Measurements from ENCODE around the gene PHLDB2. TPM values are rescaled to one million over a fixed set of nuclear protein-coding genes. Genes with fewer than 3 reads are reported as not detected.

PHLDB2 gene
- total and polyA plus RNA-seq, 2 of the 8 experiments (the other 6 are each of a cell fraction or from before 2014, with no cell fraction given) = 5.8 to 22.6 TPM

- TF ChIP-seq SIRT6 (IDR thresholded peaks at IDR 0.05; ENCODE audit: low read length) = no peak
Measured at GRCh38 chr3:111821891-111822290, 37.2 kb upstream of the PHLDB2 start (continued).

Data from H1 (cell line).